ENCODE data around the gene PUM2. TPM values are rescaled to one million over a fixed set of nuclear protein-coding genes. Genes with fewer than 3 reads are reported as not detected.

PUM2 gene
- total and polyA plus RNA-seq, 2 of the 13 experiments (the other 11 are each of a cell fraction or from before 2014, with no cell fraction given) = 69.6 to 69.8 TPM

DNA sequence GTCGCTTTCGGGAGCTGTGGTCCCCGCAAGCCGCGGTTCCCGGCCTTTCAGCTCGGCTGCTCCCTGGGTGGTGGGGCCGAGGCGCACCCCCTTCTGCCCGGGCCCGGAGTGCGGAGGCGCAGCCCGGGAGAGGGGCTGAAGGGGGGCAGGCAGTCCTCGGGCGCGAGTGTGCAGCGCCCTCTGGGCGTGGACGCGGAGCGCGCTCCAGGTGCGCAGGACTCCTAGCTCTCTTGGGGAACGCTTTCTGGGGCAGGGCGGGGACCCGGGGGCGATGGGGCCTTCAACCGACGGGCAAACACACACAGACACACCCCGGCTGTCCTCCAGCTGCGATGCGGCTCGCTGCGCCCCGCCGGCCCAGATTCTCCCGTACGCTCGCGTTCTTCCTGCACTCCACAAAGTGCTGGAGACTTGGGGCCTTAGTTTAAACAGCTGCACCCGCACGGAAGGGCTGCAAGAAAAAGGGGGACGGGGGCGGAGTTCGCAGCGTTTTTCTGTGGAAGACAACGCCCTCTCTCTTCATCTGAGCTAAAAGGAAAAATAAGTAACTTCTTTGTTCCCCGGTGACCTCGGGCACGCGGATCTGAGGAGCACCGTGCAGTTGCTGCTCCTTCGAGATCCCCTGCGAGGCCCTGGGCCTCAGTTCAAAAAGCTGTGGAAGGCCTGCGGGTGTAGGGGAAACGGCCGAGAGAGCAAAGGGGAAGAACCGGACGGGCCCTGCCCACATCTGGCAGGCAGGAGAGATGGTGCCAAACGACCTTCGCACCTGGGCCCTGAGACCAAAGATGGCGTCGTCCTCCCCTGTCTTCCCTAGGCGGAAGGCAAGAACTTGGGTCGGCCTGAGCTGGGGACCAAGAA is 125.1 kb downstream of the PUM2 start (continued):
- TF ChIP-seq, protein P1, sequence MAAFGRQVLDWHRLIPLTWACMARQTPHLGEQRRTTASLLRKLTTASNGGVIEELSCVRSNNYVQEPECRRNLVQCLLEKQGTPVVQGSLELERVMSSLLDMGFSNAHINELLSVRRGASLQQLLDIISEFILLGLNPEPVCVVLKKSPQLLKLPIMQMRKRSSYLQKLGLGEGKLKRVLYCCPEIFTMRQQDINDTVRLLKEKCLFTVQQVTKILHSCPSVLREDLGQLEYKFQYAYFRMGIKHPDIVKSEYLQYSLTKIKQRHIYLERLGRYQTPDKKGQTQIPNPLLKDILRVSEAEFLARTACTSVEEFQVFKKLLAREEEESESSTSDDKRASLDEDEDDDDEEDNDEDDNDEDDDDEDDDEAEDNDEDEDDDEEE (CRISPR knock-in tag; IDR thresholded peaks at IDR 0.05) = 0 out of 2 replicates have a peak, but pooled peaks have one; percentile 0
- TF ChIP-seq NFATC3 (CRISPR knock-in tag; IDR thresholded peaks at IDR 0.05) (0 out of 2 replicates have a peak, but pooled peaks have one; percentile 47), TCF12 (IDR thresholded peaks at IDR 0.05) (no peak), TCF12 (CRISPR knock-in tag; IDR thresholded peaks at IDR 0.05) (no peak), NFRKB (IDR thresholded peaks at IDR 0.05) (no peak), RFX3 (CRISPR knock-in tag; IDR thresholded peaks at IDR 0.05) (no peak), MATR3 (CRISPR knock-in tag; IDR thresholded peaks at IDR 0.05) (no peak), ZNF382 (CRISPR knock-in tag; IDR thresholded peaks at IDR 0.05; ENCODE audit: borderline replicate concordance) (no peak), ZNF451 (CRISPR knock-in tag; IDR thresholded peaks at IDR 0.05) (no peak; the same call in 1 of the 2 replicates), ZSCAN9 (CRISPR knock-in tag; IDR thresholded peaks at IDR 0.05; ENCODE audit: borderline replicate concordance) (peak; percentile 70; the same call in 1 of the 2 replicates), ARNT2 (CRISPR knock-in tag; IDR thresholded peaks at IDR 0.05; ENCODE audit: low read depth) (peak; percentile 61), FOXA1 (IDR thresholded peaks at IDR 0.05) (no peak), FOXA1 (CRISPR knock-in tag; IDR thresholded peaks at IDR 0.05) (no peak; the same call in 1 of the 2 replicates)
- TF ChIP-seq, protein P2, sequence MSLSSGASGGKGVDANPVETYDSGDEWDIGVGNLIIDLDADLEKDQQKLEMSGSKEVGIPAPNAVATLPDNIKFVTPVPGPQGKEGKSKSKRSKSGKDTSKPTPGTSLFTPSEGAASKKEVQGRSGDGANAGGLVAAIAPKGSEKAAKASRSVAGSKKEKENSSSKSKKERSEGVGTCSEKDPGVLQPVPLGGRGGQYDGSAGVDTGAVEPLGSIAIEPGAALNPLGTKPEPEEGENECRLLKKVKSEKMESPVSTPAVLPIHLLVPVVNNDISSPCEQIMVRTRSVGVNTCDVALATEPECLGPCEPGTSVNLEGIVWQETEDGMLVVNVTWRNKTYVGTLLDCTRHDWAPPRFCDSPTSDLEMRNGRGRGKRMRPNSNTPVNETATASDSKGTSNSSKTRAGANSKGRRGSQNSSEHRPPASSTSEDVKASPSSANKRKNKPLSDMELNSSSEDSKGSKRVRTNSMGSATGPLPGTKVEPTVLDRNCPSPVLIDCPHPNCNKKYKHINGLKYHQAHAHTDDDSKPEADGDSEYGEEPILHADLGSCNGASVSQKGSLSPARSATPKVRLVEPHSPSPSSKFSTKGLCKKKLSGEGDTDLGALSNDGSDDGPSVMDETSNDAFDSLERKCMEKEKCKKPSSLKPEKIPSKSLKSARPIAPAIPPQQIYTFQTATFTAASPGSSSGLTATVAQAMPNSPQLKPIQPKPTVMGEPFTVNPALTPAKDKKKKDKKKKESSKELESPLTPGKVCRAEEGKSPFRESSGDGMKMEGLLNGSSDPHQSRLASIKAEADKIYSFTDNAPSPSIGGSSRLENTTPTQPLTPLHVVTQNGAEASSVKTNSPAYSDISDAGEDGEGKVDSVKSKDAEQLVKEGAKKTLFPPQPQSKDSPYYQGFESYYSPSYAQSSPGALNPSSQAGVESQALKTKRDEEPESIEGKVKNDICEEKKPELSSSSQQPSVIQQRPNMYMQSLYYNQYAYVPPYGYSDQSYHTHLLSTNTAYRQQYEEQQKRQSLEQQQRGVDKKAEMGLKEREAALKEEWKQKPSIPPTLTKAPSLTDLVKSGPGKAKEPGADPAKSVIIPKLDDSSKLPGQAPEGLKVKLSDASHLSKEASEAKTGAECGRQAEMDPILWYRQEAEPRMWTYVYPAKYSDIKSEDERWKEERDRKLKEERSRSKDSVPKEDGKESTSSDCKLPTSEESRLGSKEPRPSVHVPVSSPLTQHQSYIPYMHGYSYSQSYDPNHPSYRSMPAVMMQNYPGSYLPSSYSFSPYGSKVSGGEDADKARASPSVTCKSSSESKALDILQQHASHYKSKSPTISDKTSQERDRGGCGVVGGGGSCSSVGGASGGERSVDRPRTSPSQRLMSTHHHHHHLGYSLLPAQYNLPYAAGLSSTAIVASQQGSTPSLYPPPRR (CRISPR knock-in tag; IDR thresholded peaks at IDR 0.05; ENCODE audit: borderline replicate concordance) = peak; percentile 61
- TF ChIP-seq, protein P3, sequence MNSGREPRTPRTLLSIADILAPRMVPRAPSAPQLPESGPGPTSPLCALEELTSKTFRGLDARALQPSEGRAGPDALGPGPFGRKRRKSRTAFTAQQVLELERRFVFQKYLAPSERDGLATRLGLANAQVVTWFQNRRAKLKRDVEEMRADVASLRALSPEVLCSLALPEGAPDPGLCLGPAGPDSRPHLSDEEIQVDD (CRISPR knock-in tag; IDR thresholded peaks at IDR 0.05; ENCODE audit: borderline replicate concordance) = 0 out of 2 replicates have a peak, but pooled peaks have one; percentile 47
- TF ChIP-seq, protein P4, sequence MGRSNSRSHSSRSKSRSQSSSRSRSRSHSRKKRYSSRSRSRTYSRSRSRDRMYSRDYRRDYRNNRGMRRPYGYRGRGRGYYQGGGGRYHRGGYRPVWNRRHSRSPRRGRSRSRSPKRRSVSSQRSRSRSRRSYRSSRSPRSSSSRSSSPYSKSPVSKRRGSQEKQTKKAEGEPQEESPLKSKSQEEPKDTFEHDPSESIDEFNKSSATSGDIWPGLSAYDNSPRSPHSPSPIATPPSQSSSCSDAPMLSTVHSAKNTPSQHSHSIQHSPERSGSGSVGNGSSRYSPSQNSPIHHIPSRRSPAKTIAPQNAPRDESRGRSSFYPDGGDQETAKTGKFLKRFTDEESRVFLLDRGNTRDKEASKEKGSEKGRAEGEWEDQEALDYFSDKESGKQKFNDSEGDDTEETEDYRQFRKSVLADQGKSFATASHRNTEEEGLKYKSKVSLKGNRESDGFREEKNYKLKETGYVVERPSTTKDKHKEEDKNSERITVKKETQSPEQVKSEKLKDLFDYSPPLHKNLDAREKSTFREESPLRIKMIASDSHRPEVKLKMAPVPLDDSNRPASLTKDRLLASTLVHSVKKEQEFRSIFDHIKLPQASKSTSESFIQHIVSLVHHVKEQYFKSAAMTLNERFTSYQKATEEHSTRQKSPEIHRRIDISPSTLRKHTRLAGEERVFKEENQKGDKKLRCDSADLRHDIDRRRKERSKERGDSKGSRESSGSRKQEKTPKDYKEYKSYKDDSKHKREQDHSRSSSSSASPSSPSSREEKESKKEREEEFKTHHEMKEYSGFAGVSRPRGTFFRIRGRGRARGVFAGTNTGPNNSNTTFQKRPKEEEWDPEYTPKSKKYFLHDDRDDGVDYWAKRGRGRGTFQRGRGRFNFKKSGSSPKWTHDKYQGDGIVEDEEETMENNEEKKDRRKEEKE (IDR thresholded peaks at IDR 0.05) = no peak
- TF ChIP-seq, protein P5, sequence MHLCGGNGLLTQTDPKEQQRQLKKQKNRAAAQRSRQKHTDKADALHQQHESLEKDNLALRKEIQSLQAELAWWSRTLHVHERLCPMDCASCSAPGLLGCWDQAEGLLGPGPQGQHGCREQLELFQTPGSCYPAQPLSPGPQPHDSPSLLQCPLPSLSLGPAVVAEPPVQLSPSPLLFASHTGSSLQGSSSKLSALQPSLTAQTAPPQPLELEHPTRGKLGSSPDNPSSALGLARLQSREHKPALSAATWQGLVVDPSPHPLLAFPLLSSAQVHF (CRISPR knock-in tag; IDR thresholded peaks at IDR 0.05) = peak; percentile 73; the same call in 1 of the 2 replicates
- TF ChIP-seq, protein P6, sequence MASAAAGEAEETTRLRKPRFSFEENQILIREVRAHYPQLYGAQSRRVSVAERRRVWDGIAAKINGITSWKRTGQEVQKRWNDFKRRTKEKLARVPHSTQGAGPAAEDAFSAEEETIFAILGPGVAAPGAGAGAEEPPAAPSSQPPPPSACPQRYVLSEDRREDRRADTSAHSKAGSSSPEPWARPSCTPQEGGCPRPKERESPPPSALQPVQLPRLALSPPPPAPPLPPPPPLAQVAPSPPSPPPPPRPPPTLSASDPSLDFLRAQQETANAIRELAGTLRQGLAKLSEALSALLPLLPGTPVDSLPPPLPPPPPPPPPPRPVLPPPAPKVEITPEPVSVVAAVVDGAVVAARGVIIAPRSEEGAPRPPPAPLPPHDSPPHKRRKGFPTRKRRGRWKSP (CRISPR knock-in tag; IDR thresholded peaks at IDR 0.05) = peak; percentile 93
